22Rv1 (cell line): Measurements from ENCODE around the gene TNS1.

Experiments
- H3K27ac ChIP-seq: fragments of 450-650 bp; 2 replicates; pipeline ENCODE4 v1.5.1; 2017
- ZFX ChIP-seq: fragments of 450-650 bp; IDR thresholded peaks from 2 replicates; pipeline ENCODE4 v1.6.1; 2017; ENCODE audit warnings: antibody characterized with exemption, borderline replicate concordance
- TF ChIP-seq, protein P1 (sequence below): fragments of 450-650 bp; IDR thresholded peaks from 2 replicates; pipeline ENCODE4 v1.5.1; 2017; ENCODE audit warnings: mild to moderate bottlenecking

TNS1 gene

DNA sequence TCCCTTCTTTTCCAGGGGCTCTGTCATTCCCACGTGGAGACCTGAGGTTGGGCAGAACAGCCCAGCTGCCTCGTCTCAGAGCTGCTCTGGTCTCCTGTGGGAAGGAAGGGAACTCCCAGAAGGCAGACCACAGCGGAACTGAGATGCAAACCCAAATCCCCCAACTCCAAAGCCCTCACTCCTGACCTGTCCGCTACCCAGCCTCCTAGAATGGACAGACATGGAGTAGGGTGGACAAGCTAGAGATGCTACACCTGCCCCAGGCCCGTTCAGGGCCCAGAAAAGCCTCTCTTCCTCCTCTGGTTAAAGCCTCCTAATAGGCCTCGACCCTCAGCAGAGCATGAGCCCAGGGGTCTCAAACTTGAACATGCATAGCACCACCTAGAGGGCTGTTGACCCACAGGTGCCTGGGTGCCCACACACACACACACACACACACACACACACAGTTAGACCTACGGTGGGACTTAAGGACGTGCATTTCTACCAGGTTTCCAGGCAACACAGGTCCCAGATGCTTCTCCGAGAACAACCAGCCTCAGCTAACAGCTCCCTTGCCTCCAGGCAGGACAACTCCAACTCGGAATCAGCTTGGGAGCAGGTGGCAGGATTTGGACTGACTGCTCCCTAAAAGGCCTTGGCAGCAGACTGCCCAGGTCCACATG is 93.5 kb downstream of the TNS1 start:
- no peak for TF ChIP-seq ZFX
- TF ChIP-seq, protein P1, sequence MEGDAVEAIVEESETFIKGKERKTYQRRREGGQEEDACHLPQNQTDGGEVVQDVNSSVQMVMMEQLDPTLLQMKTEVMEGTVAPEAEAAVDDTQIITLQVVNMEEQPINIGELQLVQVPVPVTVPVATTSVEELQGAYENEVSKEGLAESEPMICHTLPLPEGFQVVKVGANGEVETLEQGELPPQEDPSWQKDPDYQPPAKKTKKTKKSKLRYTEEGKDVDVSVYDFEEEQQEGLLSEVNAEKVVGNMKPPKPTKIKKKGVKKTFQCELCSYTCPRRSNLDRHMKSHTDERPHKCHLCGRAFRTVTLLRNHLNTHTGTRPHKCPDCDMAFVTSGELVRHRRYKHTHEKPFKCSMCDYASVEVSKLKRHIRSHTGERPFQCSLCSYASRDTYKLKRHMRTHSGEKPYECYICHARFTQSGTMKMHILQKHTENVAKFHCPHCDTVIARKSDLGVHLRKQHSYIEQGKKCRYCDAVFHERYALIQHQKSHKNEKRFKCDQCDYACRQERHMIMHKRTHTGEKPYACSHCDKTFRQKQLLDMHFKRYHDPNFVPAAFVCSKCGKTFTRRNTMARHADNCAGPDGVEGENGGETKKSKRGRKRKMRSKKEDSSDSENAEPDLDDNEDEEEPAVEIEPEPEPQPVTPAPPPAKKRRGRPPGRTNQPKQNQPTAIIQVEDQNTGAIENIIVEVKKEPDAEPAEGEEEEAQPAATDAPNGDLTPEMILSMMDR, result no peak
- H3K27ac ChIP-seq, result no peak overlapping the region

DNA sequence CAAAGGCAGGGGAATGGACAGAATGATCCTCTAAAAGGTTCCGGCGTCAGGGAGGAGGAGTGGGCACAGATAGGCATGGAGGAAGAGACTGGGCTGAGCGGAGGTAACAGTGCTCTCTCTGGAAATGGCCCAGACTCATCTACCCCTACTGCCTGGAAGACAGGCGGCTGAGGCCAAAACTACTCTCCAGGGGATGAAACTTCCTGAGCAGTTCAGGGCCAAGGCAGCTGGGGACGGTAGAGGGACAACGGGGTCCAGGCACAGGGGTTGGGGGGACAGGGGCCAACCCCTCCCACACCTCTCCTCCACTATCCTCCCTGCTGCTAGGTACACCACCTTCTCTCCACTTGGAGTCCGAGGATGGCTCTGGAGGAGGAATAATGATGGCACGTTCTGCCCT is 94.3 kb downstream of the TNS1 start:
- H3K27ac ChIP-seq, result no peak overlapping the region
- no peak for TF ChIP-seq ZFX
- TF ChIP-seq, protein P1, result no peak

DNA sequence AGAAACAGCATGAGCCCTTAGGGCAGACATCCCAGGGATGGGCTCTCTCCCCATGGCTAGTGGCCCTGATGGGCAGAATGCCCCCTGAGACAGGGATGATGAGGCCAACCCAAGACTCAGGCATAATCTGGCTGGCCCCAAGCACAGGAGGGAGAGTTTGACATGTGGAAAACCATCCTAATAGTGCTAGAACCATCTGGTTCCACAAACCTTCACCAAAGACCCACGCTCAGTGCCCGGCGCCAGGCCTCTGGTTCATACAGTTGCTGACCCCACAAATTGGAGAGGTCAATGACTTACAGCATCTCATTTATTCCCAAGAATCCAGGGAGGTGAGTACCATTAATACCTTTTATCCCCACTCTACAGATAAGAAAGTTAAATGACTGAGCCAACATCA is 95.5 kb downstream of the TNS1 start:
- no peak overlapping the region for H3K27ac ChIP-seq
- TF ChIP-seq, protein P1, result no peak
- TF ChIP-seq ZFX, result no peak

DNA sequence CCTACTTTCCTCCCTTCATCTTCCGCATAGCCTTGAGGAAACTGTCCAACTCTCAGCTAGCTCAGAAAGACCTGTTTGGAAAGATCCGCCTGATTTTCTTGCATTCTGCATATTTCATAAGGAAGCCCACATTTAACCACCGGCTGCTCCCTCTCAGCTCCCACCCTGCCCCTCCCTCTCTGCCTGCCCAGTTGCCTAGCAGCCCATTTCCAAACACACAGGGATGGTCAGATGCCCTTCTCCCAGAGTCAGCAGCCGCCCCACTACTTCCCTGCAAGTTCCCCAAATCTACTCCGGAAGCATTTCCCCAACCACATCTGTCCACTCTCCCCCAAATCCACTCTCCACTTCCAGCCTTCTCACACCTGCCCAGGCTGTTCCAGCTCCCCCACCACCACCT is 96.0 kb downstream of the TNS1 start:
- TF ChIP-seq, protein P1, result no peak
- no peak for TF ChIP-seq ZFX
- no peak overlapping the region for H3K27ac ChIP-seq

DNA sequence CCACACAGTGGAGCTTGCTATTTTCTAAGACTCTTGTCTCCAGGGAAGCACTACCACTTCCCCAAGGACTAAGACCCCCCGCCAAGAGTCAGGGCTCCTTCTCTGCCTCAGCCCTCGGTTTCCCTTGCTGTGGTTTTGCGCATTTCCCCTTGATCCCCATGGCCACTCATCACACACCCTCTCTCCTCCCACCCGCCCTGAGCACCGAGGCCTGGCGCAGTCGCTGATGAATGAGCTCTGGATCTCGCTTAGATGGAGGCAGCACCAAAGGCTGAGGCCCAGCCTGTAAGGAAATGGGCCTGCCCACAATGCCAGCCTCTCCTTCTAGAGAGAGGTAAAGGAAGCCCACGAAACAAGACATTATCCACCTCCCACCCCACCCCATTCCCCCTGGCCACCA is 96.9 kb downstream of the TNS1 start:
- no peak overlapping the region for H3K27ac ChIP-seq
- no peak for TF ChIP-seq ZFX
- TF ChIP-seq, protein P1, result no peak

DNA sequence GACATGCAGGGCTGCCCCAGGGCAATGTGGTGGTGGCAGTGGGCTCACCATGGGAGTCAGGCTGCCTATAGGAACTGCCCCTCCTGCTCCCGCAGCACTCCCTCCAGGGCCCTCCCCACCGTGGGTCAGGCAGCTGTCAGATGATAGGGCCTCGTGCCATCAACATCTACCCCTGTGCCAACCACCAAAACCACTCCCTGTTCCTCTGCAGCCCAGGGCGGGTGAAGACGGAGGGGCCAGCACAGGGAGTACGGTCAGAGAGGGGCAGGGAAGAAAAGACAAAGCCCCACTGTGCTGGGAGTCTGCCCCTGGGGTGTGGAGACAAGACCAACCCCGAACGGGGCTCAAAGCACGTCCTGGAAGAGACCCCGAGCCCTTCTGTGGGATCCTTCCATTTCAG is 97.4 kb downstream of the TNS1 start:
- H3K27ac ChIP-seq, result no peak overlapping the region
- no peak for TF ChIP-seq ZFX
- TF ChIP-seq, protein P1, result no peak

DNA sequence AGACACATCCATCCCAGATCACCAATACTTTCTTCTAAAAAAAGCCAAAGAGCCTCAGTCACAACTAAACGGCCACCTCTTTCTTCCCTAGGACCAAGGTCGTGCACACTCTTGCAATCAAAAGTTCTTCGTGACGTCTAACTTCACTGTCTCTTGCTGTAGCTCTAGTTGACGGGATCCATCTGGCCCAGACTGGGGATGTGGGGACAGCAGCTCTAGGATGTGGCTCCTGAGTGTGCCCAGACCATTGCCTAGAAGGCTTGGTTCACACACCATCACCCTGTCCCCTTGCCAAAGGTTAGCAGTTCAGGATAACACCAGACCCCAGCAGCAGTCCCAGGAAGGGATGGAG is 98.2 kb downstream of the TNS1 start:
- TF ChIP-seq, protein P1, result no peak
- no peak for TF ChIP-seq ZFX
- H3K27ac ChIP-seq, result no peak overlapping the region
